ENCODE results near the gene EXOC7. TPM values are rescaled to one million over a fixed set of nuclear protein-coding genes. Genes with fewer than 3 reads are reported as not detected.

EXOC7 gene
- total RNA-seq, 4 donors from 2014 or later: 69.3 to 107 (median 83.9) TPM

DNA sequence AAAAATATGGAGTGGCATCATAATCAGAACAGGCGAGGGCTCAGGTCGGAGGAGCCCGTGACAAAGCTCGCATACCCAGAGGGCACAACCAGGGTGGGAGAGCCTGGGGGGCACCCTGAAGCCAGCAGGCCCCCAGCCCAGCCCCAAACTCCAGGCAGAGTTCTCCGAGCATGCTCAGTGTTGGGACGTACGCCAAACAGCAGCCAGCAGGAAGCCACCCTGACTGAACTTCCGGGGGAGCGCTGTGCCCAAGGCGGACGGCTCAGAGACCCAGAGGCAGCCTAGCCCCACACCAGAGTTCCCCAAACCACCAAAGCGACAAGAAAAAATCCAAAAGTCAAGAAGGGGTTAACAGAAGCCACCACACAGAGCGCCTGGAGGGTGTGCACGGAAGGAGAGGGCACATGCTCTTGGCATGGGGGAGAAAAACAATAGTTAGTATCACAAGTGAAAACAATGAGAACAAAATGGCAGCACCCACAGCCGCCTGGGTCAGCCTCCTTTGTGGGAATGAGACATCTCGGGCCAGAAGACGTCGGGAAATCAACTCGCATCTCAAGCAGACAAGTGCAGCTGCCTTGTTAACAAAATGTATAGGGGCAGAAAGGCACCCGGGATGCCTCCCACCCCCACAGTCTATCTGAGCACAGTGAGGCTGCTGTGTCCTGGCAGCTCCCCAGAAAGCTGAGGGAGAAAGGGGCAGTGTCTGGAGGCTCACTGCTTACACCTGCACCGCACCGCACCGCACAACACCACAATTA, 11.9 kb downstream of the EXOC7 start:
- no peaks in the 10 kb centered on the region for H3K9me3 ChIP-seq

GRCh38 chr17:76090517-76091129, 13.0 kb downstream of the EXOC7 start:
- Histone ChIP-seq H3K27me3 (no peaks in the 10 kb centered on the region), H3K9me3 (no peaks in the 10 kb centered on the region), H3K36me3 (peaks cover 0 to 100% of the 10 kb centered on the region in 2 donors), H3K4me1 (no peaks in the 10 kb centered on the region), H3K4me3 (no peak overlapping the region), H3K27ac (no peak overlapping the region)
- TF ChIP-seq EP300 (IDR thresholded peaks at IDR 0.05): no peak
- no peak for TF ChIP-seq POLR2A (IDR thresholded peaks at IDR 0.05)
- no peak for TF ChIP-seq CTCF (IDR thresholded peaks at IDR 0.05)
- no peak for TF ChIP-seq POLR2AphosphoS5 (IDR thresholded peaks at IDR 0.05)
- 87 to 100% methylated on average over 2 to 6 of the region's 17 CpGs for WGBS, 2 donors (ENCODE audit: low coverage in 1 of 2)
- no peak for ATAC-seq

More for the DNA sequence above, 11.9 kb downstream of the EXOC7 start:
- ATAC-seq: no peak
- WGBS, 2 donors (ENCODE audit: low coverage in 1 of 2): 71 to 72% methylated on average over 7 to 12 of the region's 23 CpGs
- Histone ChIP-seq H3K27me3 (no peaks in the 10 kb centered on the region), H3K4me1 (no peaks in the 10 kb centered on the region), H3K4me3 (no peak overlapping the region), H3K36me3 (peaks cover 0 to 100% of the 10 kb centered on the region in 2 donors), H3K27ac (no peak overlapping the region)
- TF ChIP-seq POLR2A (IDR thresholded peaks at IDR 0.05): no peak
- no peak for TF ChIP-seq POLR2AphosphoS5 (IDR thresholded peaks at IDR 0.05)

DNA sequence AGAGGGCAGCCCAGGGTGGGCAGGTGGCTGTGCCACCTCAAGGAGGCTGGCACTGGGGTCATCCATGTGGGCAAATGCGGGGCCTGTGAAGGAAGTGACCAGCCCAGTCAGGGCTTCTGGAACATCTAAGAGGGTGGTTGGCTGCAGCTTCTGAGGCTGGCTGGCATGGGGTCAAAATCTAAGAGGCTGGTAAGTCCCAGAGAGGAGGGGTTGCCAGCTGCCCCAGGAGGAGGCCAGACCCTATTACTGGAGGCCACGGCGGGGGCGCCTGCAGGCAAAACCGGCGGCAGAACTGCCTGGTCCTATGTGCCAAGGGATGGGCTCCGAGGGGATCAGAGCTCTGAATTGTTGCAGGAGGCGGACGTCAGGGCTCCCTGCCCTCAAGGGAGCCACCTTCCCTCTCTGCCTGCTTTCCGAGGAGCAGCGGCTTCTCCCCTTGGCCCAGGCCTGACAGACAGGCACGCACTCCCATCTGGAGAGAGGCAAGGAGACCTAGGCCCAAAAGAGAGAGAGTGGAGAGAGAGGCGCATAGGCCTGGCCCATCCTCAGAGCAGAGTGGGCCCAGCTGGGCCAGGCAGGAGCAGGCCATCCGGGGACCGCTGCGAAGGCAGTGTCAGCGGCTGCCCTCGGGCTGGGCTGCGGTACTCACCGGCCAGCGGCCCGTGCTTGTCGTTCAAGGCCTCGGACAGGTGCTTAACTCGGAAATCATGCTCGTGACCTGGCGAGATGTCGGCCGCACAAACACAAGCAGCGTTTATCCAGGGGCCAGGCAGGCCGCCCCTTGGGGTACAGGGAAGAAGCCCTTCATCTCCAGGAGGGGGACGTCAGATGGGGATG, 13.7 kb downstream of the EXOC7 start:
- Histone ChIP-seq H3K36me3 (peaks cover 0 to 100% of the 10 kb centered on the region in 2 donors), H3K4me3 (no peak overlapping the region), H3K27ac (no peak overlapping the region), H3K27me3 (no peaks in the 10 kb centered on the region), H3K4me1 (no peaks in the 10 kb centered on the region), H3K9me3 (no peaks in the 10 kb centered on the region)
- 86% methylated on average over 12 of the region's 32 CpGs; no CpG with 5 or more reads in 1 of the 2 donors for WGBS, 2 donors (ENCODE audit: low coverage in 1 of 2)
- TF ChIP-seq POLR2AphosphoS5 (IDR thresholded peaks at IDR 0.05): no peak
- no peak for TF ChIP-seq CTCF (IDR thresholded peaks at IDR 0.05)
- TF ChIP-seq POLR2A (IDR thresholded peaks at IDR 0.05): no peak
- TF ChIP-seq EP300 (IDR thresholded peaks at IDR 0.05): no peak
- no peak for ATAC-seq

DNA sequence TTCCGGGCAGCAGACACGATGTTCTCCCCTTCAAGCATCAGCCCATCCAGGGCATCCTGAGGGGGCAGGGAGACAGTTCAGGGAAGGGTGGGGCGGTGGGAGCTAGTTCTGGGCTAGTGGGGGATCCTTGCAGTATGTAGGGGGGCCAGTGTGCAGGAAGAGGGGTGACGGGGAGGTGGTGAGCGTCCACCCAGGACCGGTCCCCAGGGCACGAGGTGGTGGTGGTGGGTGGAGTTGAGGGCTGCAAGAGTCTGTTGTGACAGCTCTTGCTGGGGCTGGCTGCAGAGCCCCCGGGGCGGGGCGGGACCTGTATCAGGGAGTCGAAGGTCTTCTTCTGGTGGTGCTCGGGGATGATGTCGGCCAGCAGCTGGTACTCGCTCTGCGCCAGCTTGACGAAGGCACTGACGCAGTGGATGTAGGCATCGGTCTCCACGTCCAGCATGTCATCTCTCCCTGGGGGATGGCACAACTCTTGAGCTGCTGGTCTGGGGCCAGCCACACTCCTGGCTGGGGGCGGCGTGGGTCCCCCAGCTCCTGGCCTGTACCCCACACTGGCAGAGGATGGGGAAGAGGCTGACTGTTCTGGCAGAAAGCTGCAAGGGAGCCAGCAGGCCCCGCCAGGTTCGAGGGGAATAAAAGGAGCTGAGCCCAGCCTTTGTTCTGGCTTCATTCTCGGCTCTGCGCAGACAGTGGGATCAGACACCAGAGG, 14.6 kb downstream of the EXOC7 start:
- Histone ChIP-seq H3K4me3 (no peak overlapping the region), H3K4me1 (no peaks in the 10 kb centered on the region), H3K27me3 (no peaks in the 10 kb centered on the region), H3K9me3 (no peaks in the 10 kb centered on the region), H3K27ac (no peak overlapping the region), H3K36me3 (peaks cover 0 to 100% of the 10 kb centered on the region in 2 donors)
- no peak for ATAC-seq
- TF ChIP-seq POLR2AphosphoS5 (IDR thresholded peaks at IDR 0.05) (no peak), CTCF (IDR thresholded peaks at IDR 0.05) (no peak), POLR2A (IDR thresholded peaks at IDR 0.05) (no peak), EP300 (IDR thresholded peaks at IDR 0.05) (no peak)
- 88% methylated on average over 4 of the region's 25 CpGs; no CpG with 5 or more reads in 1 of the 2 donors for WGBS, 2 donors (ENCODE audit: low coverage in 1 of 2)
